Measurements from ENCODE around the gene SARDH. TPM values are rescaled to one million over a fixed set of nuclear protein-coding genes. Genes with fewer than 3 reads are reported as not detected.

SARDH gene
- total RNA-seq, 4 donors from 2014 or later = 0.47 to 5.0 (median 0.95) TPM

DNA sequence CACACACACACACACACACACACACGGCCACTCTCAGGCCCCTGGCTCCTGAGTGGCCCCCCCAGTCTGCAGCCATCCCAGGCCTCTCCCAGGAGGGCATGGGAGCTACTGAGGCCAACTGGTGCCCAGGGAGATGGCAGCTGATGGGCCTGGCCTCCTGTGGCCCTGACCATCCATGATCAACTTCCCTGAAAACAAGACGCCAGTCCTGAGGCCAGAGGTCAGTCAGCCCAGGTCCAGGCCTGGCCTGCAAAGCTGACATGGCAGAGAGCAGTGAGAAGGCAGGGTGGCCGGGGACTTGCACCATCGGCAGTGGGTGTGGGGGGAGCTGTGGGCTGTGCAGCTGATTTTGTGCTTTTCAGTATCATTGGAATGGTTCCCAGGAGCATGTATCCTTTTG is 47.0 kb downstream of the SARDH start:
- no peaks in the 10 kb centered on the region for H3K27me3 ChIP-seq
- H3K27ac ChIP-seq = no peak overlapping the region
- no peaks in the 10 kb centered on the region for H3K36me3 ChIP-seq
- no peaks in the 10 kb centered on the region for H3K4me1 ChIP-seq
- no peak overlapping the region for H3K4me3 ChIP-seq
- no peak for DNase-seq
- TF ChIP-seq CTCF (IDR thresholded peaks at IDR 0.05) = no peak
- TF ChIP-seq POLR2A (IDR thresholded peaks at IDR 0.05) = no peak
- no peaks in the 10 kb centered on the region for H3K9me3 ChIP-seq

DNA sequence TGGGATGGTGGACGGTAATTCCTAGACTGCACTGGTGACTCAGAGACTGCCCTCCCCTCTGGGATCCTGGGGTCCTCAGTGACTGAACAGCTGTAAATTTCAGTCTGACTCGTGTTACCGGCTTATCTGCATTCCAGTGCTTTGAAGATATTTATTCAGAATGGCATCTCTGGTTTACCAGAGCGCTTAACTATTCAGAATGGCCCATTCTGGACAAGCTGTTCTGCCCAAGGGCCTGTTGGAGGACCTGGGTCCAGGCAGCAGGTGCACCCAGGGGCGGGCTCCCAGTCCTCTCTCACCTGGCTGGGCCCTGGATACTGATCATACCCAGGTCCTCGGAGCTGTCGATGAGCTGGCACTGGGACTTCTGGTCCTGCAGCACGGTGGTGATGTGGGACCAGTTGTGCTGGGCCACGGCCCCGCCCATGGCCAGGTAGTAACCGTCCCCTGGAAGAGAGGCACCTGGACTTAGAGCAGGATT is 48.0 kb downstream of the SARDH start:
- TF ChIP-seq POLR2A (IDR thresholded peaks at IDR 0.05) (no peak), CTCF (IDR thresholded peaks at IDR 0.05) (no peak)
- H3K9me3 ChIP-seq = no peaks in the 10 kb centered on the region
- no peak for DNase-seq
- no peak overlapping the region for H3K4me3 ChIP-seq
- no peaks in the 10 kb centered on the region for H3K4me1 ChIP-seq
- H3K27me3 ChIP-seq = no peaks in the 10 kb centered on the region
- H3K36me3 ChIP-seq = no peaks in the 10 kb centered on the region
- no peak overlapping the region for H3K27ac ChIP-seq

- DNase-seq = no peak
- TF ChIP-seq POLR2A (IDR thresholded peaks at IDR 0.05) (no peak), CTCF (IDR thresholded peaks at IDR 0.05) (no peak)
- no peak overlapping the region for H3K27ac ChIP-seq
- H3K4me1 ChIP-seq = peaks cover 0 to 2% (median 0%) of the 10 kb centered on the region in 4 donors
- H3K9me3 ChIP-seq = no peaks in the 10 kb centered on the region
- H3K27me3 ChIP-seq = no peaks in the 10 kb centered on the region
- H3K36me3 ChIP-seq = no peaks in the 10 kb centered on the region
- no peak overlapping the region for H3K4me3 ChIP-seq
These were observed 48.9 kb downstream of the SARDH start for GRCh38 chr9:133689151-133689763.

DNA sequence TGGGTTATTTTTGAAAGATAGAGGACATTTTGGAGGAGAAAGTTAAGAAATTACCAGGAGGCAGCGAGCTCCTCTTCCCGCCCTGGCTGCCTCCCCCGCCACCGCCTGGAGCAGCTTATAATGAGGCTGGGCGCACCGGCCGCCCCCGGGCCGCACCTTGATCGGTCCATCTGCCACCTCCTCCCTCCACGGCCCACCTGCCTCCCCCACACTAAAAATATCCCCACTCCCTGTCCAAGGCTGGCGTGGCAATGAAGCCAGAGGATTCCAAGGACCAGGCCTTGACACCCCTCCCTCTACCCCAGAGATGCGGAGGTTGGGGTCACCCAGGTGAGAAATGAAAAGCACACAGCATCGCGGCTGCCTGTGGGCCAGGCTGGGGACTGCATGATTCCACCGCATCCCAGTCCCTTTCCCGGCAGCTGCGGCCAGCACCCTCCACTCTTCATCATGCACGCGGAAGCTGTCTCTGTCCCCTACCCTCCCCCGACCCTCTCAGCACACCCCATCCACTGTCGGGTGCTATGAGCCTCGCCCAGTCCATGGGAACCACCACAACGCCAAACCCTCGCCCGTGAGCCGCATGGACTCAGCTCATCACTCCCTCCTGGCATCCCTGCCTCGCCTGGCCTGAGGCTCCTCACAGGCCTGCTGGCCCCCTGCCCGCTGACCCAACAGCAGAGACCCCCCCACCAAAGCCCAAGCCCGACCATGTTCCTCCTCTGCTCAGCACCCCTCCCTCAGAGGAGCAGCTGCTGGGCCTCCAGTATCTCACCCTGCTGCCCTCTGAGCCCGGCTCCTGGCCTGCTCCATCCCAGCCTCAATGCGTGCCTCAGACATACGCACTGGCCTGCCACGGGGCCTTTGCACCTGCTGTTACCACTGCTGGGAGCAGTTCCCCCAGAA is 50.0 kb downstream of the SARDH start:
- Histone ChIP-seq H3K9me3 (no peaks in the 10 kb centered on the region), H3K4me3 (no peak overlapping the region), H3K36me3 (no peaks in the 10 kb centered on the region), H3K4me1 (peaks cover 0 to 14% (median 3%) of the 10 kb centered on the region in 4 donors), H3K27me3 (no peaks in the 10 kb centered on the region), H3K27ac (no peak overlapping the region)
- no peak for DNase-seq
- TF ChIP-seq POLR2A (IDR thresholded peaks at IDR 0.05) (no peak), CTCF (IDR thresholded peaks at IDR 0.05) (no peak)

GRCh38 chr9:133686642-133687575 is 51.2 kb downstream of the SARDH start:
- TF ChIP-seq POLR2A (IDR thresholded peaks at IDR 0.05) = no peak
- no peak for TF ChIP-seq CTCF (IDR thresholded peaks at IDR 0.05)
- Histone ChIP-seq H3K27me3 (no peaks in the 10 kb centered on the region), H3K36me3 (no peaks in the 10 kb centered on the region), H3K4me1 (peaks cover 0 to 18% (median 6%) of the 10 kb centered on the region in 4 donors), H3K27ac (no peak overlapping the region), H3K4me3 (no peak overlapping the region), H3K9me3 (no peaks in the 10 kb centered on the region)
- DNase-seq = no peak
